Fibroblast of villous mesenchyme (primary cell): ENCODE data around the gene GLI1. TPM values are rescaled to one million over a fixed set of nuclear protein-coding genes. Genes with fewer than 3 reads are reported as not detected.
A peak's percentile ranks its signal among the peaks of the same experiment; 100 is the strongest.

Experiments used
- DNase-seq: peaks from one replicate; pipeline ENCODE4 v3.0.0-alpha.2; 2010; ENCODE audit warnings: low read depth
- H3K4me3 ChIP-seq: 2 replicates; pipeline ENCODE4 v1.5.1; 2011; ENCODE audit warnings: low read depth, mild to moderate bottlenecking, low read length
- CTCF ChIP-seq: IDR thresholded peaks from 2 replicates; pipeline ENCODE4 v1.5.1; 2012; ENCODE audit warnings: low read depth, mild to moderate bottlenecking, low read length; ENCODE audit not compliant: insufficient read depth
- total RNA-seq: library from RNA; depleted of rRNA; stranded (reverse); fragments of >200 nt; gene quantifications from 2 replicates; pipeline ENCODE4 v1.2.3, GENCODE V29; 2012

Gene GLI1
- total RNA-seq, 1 donor: 0.86 TPM

- H3K4me3 ChIP-seq: peak overlapping the region; percentile 78
- DNase-seq: no peak
- TF ChIP-seq CTCF: no peak
Observed at GRCh38 chr12:57461917-57462250, 2.3 kb downstream of the GLI1 start.

- H3K4me3 ChIP-seq: peak overlapping the region; percentile 78
- peak; percentile 98 for TF ChIP-seq CTCF
- peak; percentile 94 for DNase-seq
Observed at GRCh38 chr12:57462251-57462911, 2.8 kb downstream of the GLI1 start.

GRCh38 chr12:57462912-57463253 is 3.3 kb downstream of the GLI1 start:
- TF ChIP-seq CTCF: no peak

GRCh38 chr12:57464569-57464968 is 5.0 kb downstream of the GLI1 start:
- no peak for TF ChIP-seq CTCF
- DNase-seq: no peak
- no peak overlapping the region for H3K4me3 ChIP-seq

More at GRCh38 chr12:57462912-57463253, 3.3 kb downstream of the GLI1 start:
- no peak overlapping the region for H3K4me3 ChIP-seq
- no peak for DNase-seq

- H3K4me3 ChIP-seq: no peak overlapping the region
- DNase-seq: no peak
- no peak for TF ChIP-seq CTCF
Observed at GRCh38 chr12:57465030-57465746, 5.6 kb downstream of the GLI1 start.

GRCh38 chr12:57465747-57466505 is 6.3 kb downstream of the GLI1 start:
- no peak for DNase-seq
- no peak for TF ChIP-seq CTCF
- H3K4me3 ChIP-seq: no peak overlapping the region
